GM21526 (cell line): Measurements from ENCODE around the gene NCF1.
"Not testable (repeated sequence)": the region's sequence is repeated elsewhere in the genome, so short reads cannot be mapped to it uniquely, and the experiment has no call there.

ENCODE experiments used
- ATAC-seq: cut with Tn5 transposase; IDR thresholded peaks from one replicate; pipeline ENCODE4 v1.9.1; 2021; ENCODE audit warnings: moderate library complexity; ENCODE audit not compliant: unreplicated experiment, low FRiP score

Gene NCF1

DNA sequence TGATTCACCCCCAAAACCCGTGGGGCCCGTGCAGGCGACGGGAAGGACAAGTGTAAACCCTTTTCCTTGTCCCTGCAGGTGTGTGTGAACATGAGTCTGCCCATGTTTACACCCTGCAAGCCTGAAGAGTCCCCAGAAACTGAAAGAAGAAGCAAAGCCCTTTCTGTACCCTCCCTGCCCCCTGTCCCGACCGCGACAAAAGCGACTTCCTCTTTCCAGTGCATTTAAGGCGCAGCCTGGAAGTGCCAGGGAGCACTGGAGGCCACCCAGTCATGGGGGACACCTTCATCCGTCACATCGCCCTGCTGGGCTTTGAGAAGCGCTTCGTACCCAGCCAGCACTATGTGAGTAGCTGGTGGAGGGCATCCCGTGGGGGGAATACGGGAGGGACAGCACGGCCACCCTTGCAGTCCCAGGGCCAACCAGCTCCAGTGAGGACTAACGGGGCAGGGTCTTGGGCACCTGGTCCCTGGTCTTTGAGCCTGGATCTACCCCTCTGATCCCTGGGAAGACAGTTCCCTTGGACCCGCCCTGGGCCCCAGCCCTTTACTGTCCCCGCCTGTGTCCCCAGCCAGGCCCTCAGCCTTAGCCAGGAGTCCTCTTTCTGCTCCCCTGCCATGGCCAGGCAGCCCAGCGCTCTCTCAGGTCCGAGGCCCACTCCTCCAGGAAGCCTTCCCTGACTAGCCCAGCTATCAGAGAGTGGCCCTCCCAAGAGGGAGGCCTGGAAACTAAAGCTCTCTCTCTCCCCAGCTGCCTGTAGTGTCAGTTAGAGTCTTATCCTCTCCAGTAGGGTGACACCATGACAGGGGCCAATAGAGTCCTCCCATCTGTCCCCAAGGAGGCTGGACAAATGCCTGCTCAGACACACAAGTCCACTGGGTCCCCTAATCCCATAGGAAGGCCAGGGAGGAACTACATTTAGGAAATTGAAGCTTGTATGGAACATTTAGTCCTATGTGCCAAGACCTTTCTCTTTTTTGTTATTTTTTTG, at the start of gene NCF1:
NCF1 (plus strand) TSS at position 252 of the 991 bp plus-strand sequence; CDS start at position 273, 21 bp downstream.
- ATAC-seq = peak; percentile 68

DNA sequence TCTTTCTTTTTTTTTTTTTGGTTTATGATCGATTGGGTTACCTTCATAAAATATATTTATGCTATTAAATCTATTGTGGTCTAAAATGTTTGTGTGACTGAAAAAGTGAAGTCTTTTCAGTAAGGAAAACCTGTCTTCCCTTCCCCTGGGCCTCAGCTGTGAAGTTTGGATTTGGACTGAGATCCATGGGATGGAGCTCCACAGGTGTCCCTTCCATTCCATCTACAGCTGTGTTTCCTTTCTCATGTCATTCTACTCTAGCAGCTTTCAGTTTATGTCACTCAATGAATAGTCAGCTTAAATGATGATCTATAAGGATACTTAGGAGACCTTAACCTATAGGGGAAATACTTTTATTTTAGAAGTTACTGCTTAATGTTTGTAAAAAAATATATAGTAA, 48.0 kb upstream of the NCF1 start:
- ATAC-seq = no peak

DNA sequence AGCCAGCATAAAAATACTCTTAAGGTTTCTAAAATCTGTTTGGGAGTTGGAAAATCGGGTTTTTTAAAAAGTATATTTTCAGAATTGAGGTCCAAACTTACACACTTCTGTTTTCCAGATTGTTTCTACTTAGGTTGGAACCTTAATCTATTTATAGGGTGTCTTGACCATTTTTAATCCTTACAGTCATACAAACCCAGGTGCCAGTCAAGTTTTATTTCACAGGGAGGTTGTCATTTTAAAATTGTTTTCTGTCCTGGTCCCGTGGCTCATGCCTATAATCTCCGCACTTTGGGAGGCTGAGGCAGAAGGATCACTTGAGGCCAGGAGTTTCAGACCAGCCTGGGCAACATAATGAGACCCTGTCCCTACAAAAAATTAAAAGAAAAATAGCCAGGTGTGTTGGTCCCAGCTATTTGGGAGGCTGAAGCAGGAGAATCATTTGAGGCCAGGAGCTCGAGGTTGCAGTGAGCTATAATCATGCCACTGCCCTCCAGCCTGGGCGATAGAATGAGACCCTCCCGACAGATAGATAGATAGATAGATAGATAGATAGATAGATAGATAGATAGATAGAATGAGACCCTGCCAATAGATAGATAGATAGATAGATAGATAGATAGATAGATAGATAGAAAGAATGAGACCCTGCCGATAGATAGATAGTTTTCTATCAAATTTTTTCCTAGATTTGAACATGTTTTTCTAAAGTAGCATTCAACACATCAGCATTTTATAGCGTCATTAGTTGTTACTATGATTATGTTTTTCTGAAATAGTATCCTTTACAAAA, 47.3 kb upstream of the NCF1 start:
- no peak for ATAC-seq

DNA sequence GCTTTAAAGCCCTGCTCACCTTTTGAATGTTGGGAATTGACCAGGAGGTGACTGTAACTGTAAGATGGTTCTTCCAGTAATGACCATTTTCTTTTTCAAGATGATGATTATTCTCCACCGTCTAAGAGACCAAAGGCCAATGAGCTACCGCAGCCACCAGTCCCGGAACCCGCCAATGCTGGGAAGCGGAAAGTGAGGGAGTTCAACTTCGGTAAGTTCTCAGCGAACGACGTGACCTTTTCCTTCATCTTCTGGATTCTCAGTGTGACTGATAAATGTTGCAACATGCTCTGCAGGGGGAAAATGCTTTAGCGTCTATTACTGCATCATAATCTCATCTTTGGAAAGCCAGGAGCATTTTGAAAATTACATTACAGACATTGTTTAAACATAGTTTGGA, 45.1 kb upstream of the NCF1 start:
- ATAC-seq = not testable (repeated sequence)

DNA sequence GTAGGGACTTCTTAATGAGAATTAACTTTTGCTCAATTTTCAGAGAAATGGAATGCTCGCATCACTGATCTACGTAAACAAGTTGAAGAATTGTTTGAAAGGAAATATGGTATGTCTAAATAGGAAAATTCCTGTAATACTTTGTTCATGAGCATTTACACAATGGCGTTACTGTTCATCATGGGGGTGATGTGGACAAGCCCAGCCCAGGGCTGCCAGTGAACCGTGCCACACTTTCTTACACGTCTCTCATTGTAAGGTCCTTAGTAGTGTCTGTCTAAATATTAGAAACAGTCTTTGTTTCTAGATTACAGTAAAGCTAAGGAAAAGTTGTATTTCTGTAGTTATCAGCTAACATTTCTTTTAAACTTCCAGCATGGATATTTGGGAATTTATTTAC, 43.6 kb upstream of the NCF1 start:
- ATAC-seq = not testable (repeated sequence)

DNA sequence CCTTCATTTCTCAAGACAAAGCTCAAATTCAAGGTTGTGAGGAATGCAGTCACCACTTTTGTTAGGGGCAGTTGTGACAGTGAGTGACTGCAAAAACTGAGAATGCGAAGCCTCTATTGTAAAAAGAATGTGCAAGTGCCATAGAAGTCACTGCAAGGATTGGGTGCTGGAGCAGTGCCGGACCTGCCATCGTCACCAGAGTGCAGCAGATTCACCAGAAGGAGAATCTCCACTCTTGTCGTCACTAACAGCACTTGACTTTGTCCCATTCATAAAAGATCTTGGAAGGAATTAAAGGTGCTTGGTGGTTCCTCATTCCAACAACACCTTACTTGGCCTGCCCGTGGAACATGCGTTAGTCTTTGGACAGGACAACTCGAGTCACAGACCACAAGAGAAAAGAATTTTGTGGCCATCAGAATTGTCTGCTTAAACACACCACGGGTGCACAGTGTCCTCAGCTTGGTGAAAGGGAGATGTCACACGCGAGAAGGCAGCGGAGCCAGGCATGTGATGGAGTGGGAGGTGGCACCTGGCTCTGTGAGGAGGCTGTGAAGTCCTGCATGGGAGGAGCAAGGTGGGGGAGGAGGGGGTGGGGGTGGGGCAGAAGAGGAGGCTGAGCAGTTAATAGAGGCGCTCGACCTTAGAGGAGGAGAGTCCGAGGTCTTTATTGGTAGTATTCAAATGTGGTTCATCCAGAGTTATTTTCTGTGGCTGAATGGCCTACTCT, 33.7 kb upstream of the NCF1 start:
- ATAC-seq = not testable (repeated sequence)

DNA sequence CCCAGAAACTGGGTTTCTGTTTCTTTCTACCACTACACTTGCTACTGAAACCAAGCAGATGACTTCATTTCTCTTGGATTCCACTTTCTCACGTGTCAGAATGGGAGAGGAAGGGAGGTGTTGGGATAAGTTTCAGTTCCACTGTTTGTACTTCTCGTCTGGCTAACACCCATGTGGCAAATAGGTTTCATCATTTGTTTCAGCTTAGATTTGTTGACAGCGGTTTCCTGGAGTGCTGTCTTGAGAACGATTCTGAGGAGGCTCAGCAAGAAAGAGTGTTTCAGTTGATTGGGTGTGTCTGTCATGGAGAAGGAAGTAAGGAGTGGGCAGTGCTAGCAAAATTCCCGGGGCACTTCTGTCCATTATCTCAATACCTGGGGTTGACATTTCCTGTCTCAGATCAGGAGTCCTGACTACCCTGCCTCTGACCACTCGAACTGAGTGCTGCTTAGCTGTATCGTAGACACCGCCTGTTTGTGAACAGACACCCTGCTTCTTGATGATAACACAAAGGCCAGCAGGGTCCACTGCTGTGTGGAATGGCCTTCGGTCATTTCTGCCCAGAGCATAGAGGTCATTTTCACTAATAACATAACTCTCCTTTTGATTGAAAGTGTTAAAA, 29.8 kb upstream of the NCF1 start:
- ATAC-seq = not testable (repeated sequence)

DNA sequence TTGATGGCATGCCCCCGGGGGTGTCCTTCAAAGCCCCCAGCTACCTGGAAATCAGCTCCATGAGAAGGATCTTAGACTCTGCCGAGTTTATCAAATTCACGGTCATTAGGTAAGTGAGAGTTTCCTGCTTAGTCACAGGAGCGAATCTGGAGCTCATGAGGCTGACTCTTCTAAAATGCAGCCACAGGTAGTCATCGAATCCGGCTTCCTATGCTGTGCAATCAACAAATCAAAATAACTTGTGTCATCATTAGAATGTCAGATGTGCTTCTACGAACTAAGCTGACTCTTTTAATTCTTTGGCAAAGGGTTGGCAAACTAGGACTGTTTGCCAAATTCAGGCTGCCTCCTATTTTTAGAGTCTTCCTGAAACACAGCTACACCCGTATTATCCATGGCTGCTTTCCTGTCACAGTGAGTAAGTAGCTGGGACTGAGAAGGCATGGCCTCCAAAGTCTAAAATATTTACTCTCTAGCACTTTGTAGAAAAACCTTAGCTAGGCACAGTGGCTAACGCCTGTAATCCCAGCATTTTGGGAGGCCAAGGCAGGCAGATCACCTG, 19.8 kb upstream of the NCF1 start:
- ATAC-seq = not testable (repeated sequence)

DNA sequence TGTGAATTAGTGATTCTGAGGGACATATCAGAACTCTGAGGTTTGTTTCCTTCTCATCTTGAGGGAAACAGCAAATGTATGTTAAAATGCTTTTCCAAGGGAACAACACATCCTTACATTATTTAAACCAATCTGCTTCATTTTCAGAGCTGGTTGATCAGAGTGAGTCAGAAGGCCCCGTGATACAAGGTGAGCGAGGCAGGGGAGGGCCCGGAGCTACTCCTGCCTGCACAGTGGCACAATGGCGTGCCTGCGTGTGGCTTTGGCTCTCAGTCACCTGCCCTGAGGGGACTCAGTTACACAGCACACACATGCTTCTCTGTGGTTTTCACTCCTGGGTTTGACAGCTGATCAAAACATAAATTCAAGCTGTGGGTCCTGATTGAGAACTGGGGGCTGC, 17.1 kb upstream of the NCF1 start:
- not testable (repeated sequence) for ATAC-seq

DNA sequence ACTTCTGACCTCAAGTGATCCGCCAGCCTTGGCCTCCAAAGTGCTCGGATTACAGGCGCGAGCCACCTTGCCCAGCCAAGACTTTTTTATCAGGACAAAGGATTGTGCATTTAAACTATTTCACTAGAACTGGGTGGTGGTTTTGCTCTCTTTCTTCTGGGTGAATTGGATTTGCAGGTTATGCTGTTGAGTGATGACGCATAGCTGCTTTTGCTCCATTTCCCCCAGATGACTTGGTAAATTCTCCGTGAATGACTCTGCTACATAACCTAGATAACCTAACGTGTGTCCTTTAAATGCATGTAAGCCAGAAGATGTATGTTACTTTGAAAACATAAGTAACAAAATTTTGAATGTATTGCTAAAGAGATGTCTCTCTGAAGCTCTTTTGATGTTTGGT, 15.5 kb upstream of the NCF1 start:
- not testable (repeated sequence) for ATAC-seq

DNA sequence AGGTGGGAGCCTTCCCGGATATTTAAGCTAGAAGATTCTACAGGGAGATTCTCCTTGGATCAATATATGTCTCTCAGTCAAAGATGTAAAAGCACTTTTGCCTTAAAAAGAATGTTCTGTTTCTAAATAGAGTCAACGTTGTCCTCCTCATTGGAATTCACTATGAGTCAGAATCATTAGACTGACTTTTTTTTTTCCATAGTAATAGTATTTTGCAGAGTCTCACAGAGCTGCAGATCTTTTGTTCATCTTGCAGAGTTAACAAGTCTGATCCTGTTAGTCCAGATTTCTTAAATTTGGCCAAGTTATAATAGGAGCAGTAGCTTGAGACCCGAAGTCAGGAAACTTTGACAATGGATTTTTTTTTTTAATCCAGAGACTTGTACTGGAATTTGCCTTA, 14.8 kb upstream of the NCF1 start:
- ATAC-seq = not testable (repeated sequence)

DNA sequence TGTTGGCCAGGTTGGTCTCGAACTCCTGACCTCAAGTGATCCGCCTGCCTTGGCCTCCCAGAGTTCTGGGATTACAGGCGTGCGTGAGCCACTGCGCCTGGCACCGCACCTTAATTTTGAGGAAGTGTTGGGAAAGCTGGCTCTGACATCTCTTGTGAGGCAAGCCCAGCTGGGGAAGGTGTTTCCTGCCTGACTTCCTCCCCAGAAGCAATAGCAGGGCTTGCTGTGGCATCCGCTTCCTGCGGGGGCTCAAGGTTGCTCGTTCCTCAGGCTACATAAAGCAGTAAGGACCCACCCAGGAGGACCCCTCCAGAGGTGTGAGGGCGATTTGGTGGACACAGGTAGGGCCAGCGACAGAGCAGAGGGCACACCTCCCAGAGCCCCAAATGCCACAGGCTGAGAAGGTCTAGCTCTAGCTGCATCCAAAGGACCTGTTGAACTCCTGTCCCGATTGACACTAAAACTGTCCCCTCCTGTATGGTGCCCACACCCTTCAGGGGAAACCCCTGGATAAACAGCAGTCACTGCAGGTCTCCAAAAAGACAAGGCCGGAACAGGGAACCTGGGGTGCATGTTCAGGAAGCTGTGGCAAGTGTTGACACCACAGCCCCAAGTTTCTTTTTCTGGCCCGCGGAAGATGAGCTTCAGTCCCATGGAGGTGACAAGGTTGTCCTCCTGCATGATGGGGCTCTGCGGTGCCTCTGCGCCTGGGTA, 8.4 kb upstream of the NCF1 start:
- ATAC-seq = not testable (repeated sequence)

DNA sequence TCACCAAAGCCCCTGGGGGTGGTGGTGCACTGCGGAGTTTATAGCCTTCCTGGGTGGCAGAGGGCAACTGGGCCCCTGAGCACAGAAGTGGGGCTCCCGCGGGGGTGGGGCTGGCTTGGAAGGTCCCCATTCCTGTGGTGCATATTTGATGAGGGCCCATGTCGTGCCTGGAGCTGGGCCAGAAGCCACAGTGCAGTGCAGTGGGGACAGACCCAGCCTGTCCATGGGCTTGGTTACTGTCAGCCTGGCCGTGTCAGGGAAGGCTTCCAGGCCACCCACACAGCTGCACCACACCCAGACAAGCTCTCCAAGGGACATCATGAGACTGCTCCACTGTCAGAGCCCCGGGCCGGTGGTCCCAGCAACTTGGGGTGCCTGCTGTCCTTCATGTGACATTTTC, 7.3 kb upstream of the NCF1 start:
- not testable (repeated sequence) for ATAC-seq

DNA sequence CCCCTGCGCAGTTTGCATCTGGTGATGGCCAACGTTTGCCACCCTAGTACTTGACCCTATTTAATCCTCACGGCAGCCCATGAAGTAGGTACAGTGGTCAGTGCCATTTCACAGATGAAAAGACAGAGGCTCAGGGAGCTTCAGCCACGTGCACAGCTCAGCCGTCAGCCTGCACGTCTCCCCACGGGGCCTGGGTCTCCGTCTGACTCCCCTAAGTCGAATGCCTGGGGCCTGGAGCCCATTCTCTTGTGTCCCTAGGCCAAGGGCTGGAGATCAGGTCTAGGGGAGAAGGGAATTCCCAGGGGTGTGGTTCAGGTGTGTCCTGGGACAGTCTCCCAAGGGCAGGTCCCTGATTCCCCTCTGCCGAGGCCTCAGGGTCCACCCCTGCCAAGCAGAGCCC, 6.8 kb upstream of the NCF1 start:
- not testable (repeated sequence) for ATAC-seq

DNA sequence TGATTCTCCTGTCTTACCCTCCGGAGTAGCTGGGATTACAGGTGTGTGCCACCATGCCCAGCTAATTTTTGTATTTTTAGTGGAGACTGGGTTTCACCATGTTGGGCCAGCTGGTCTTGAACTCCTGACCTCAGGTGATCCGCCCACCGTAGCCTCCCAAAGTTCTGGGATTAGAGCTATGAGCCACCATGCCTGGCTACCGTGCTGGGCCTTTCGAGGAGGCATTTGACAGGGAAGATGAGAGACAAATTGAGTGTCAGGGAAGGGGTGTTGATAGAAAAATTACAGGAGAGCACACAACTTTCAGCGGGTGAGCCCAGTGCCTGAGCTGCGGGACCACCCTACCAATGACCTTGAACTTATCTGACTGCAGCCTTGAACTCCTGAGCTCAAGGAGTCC, 3.7 kb upstream of the NCF1 start:
- not testable (repeated sequence) for ATAC-seq

DNA sequence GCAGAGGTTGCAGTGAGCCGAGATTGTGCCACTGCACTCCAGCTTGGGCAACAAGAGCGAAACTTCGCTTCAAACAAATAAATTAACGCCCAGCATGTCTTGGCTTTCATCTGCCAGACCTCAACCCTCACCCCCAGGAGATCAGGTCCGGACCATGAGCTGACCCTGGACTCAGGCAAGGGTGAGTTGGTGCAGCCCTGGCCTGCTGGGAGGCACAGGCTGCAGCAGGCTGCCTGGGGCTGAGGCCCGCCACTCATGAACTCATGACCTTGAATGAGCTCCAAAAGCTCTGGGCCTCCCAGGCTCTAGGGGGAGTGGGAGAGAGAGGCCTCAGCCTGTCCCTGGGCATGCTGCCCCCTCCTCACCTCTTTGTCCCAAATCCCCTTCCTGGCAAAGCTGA, 1.7 kb upstream of the NCF1 start:
- ATAC-seq = not testable (repeated sequence)

DNA sequence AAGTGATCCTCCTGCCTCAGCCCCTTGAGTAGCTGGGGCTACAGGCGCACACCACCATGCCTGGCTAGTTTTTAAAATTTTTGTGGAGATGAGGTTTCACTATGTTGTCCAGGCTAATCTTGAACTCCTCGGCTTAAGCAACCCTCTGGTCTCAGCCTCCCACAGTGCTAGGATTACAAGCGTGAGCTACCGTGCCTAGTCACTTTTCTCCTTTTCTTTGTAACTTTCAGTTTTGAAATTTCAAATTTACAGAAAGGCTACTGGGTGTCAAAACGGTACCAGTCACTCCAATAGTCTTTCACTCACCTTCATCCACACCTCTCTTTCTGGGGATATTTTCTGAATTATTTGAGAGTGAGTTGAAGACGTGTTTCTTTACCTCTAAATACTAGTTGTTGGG, 1.3 kb downstream of the NCF1 start:
- not testable (repeated sequence) for ATAC-seq

DNA sequence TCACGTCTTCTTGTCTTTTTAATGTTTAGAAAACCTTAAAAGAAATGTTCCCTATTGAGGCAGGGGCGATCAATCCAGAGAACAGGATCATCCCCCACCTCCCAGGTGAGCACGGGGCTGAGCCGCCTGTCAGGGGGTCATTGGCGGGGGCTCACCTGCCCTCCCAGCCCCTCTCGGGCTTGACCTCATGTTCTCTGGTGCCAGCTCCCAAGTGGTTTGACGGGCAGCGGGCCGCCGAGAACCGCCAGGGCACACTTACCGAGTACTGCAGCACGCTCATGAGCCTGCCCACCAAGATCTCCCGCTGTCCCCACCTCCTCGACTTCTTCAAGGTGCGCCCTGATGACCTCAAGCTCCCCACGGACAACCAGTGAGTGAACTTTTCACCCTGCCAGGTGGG, 5.2 kb downstream of the NCF1 start:
- not testable (repeated sequence) for ATAC-seq

DNA sequence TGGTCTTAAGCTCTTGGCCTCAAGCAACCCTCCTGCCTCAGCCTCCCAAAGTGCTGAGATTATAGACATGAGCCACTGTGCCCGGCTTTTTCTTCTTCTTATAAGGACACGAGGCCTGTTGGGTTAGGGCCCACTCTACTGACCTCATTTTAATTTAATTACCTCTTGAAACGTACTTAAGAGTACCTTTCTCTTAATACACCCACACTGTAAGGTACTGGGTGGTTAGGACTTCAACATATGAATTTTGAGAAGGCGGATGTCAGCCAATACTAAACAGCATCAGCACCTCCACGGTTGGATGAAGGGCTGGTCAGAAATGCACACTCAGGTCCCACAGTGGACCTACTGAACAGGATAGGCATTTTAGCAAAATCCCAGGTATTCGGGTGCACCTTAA, 7.9 kb downstream of the NCF1 start:
- ATAC-seq = not testable (repeated sequence)
